H1 (cell line): ENCODE results near the gene WDR35. TPM values are rescaled to one million over a fixed set of nuclear protein-coding genes. Genes with fewer than 3 reads are reported as not detected.

ENCODE experiments used
- CTCF ChIA-PET: fragments of 300-600 bp; sonication (Branson Sonifier 250); formaldehyde crosslinking; loops from one replicate; lab custom pipeline; 2021; ENCODE audit not compliant: partially characterized antibody; lab: Charles Lee
- POLR2A ChIA-PET: fragments of 300-600 bp; sonication (Branson Sonifier 250); formaldehyde crosslinking; loops from one replicate; lab custom pipeline; 2021; ENCODE audit warnings: inconsistent platforms; ENCODE audit not compliant: partially characterized antibody; lab: Charles Lee
- DNase-seq, 2 experiments: peaks; one replicate each; pipeline versions ENCODE4 v3.0.0 to v3.0.0-alpha.2; 2010 to 2022; ENCODE audit warnings: low spot score in 2 of 2, low read depth in 1 of 2, mixed read lengths in 1 of 2
- FAIRE-seq: peaks from 2 replicates; lab custom pipeline; 2011; peaks lifted over from hg19 to GRCh38; lab: Jason Lieb, UNC
- H2AFZ ChIP-seq: 2 replicates; pipeline ENCODE4 v1.8.1; 2012; ENCODE audit warnings: low read length, inconsistent platforms
- H2AK5ac ChIP-seq: 2 replicates; pipeline ENCODE4 v1.6.1; 2013; ENCODE audit warnings: low read depth, low read length
- H2BK120ac ChIP-seq: replicated peaks from 2 replicates; pipeline ENCODE3; 2013; ENCODE audit warnings: low read depth, low read length, inconsistent platforms
- H2BK12ac ChIP-seq: 2 replicates; pipeline ENCODE4 v1.6.1; 2013; ENCODE audit warnings: low read depth, low read length
- H2BK15ac ChIP-seq: 2 replicates; pipeline ENCODE4 v1.6.1; 2013; ENCODE audit warnings: low read length
- H2BK20ac ChIP-seq: 2 replicates; pipeline ENCODE4 v1.6.1; 2013; ENCODE audit warnings: low read length
- H2BK5ac ChIP-seq: 2 replicates; pipeline ENCODE4 v1.6.1; 2013; ENCODE audit warnings: low read depth, low read length
- H3K14ac ChIP-seq: 2 replicates; pipeline ENCODE4 v1.6.1; 2013; ENCODE audit warnings: inconsistent platforms; ENCODE audit not compliant: insufficient read length
- H3K18ac ChIP-seq: 2 replicates; pipeline ENCODE4 v1.6.1; 2013; ENCODE audit warnings: low read length; ENCODE audit errors: extremely low read depth
- H3K23ac ChIP-seq: 2 replicates; pipeline ENCODE4 v1.6.1; 2013; ENCODE audit warnings: inconsistent platforms; ENCODE audit not compliant: insufficient read length
- H3K23me2 ChIP-seq: 2 replicates; pipeline ENCODE4 v1.6.1; 2013; ENCODE audit warnings: low read depth, low read length
- H3K27ac ChIP-seq: 2 replicates; pipeline ENCODE4 v1.6.1; 2011; ENCODE audit warnings: low read depth, low read length, inconsistent platforms
- H3K27me3 ChIP-seq, 4 experiments: replicated peaks in 1 of 4; 1 replicate in 1 of 4; 2 replicates in 3 of 4; pipeline versions ENCODE4 v1.6.1 to v1.8.1; 2011 to 2013; ENCODE audit warnings: low read length in 3 of 4, mild to moderate bottlenecking in 3 of 4, inconsistent platforms in 2 of 4, mixed read lengths in 2 of 4, moderate library complexity in 1 of 4; ENCODE audit not compliant: control insufficient read depth in 3 of 4, insufficient read depth in 3 of 4; ENCODE audit errors: extremely low read depth in 1 of 4
- H3K36me3 ChIP-seq, 4 experiments: 2 replicates each; pipeline versions ENCODE4 v1.6.1 to v1.8.1; 2011 to 2013; ENCODE audit warnings: mild to moderate bottlenecking in 4 of 4, low read length in 3 of 4, moderate library complexity in 2 of 4, control low read depth in 1 of 4, inconsistent platforms in 1 of 4; ENCODE audit not compliant: insufficient read depth in 4 of 4, control insufficient read depth in 2 of 4
- H3K4ac ChIP-seq: replicated peaks from 2 replicates; pipeline ENCODE3; 2013; ENCODE audit warnings: low read length, low read depth, mixed read lengths, inconsistent platforms; ENCODE audit not compliant: insufficient read length
- H3K4me1 ChIP-seq, 4 experiments: replicated peaks in 1 of 4; 1 replicate in 1 of 4; 2 replicates in 3 of 4; pipeline versions ENCODE4 v1.6.1 to v1.8.1; 2011 to 2013; ENCODE audit warnings: low read length in 3 of 4, inconsistent platforms in 2 of 4, mixed read lengths in 1 of 4; ENCODE audit not compliant: insufficient read depth in 4 of 4, control insufficient read depth in 3 of 4
- H3K4me2 ChIP-seq, 2 experiments: 2 replicates each; pipeline versions ENCODE4 v1.6.1 to v1.8.1; 2011 to 2013; ENCODE audit warnings: low read depth in 2 of 2, low read length in 2 of 2, control low read depth in 1 of 2, inconsistent platforms in 1 of 2, mild to moderate bottlenecking in 1 of 2; ENCODE audit not compliant: insufficient read depth in 1 of 2
- H3K4me3 ChIP-seq, 4 experiments: fragments of 200-600, 300-600 bp in 1 of 4; sonication (generic), shearing (Covaris generic), sonication (Bioruptor Twin) in 1 of 4; 2 replicates each; pipeline versions ENCODE4 v1.5.1 to v1.8.1; 2011 to 2016; ENCODE audit warnings: low read length in 4 of 4, low read depth in 3 of 4, control low read depth in 2 of 4, inconsistent platforms in 2 of 4, mild to moderate bottlenecking in 2 of 4, mixed read lengths in 1 of 4, moderate library complexity in 1 of 4; ENCODE audit not compliant: insufficient read depth in 2 of 4; ENCODE audit errors: extremely low read depth in 1 of 4
- H3K56ac ChIP-seq: replicated peaks from 2 replicates; pipeline ENCODE3; 2013; ENCODE audit warnings: low read depth, mild to moderate bottlenecking, mixed read lengths, low read length, inconsistent platforms; ENCODE audit not compliant: insufficient read length
- H3K79me1 ChIP-seq: 2 replicates; pipeline ENCODE4 v1.6.1; 2013; ENCODE audit warnings: low read depth, low read length, control low read depth
- H3K79me2 ChIP-seq, 2 experiments: 2 replicates each; pipeline versions ENCODE4 v1.6.1 to v1.8.1; 2012 to 2013; ENCODE audit warnings: low read length in 2 of 2, mild to moderate bottlenecking in 2 of 2, inconsistent platforms in 1 of 2; ENCODE audit not compliant: insufficient read depth in 2 of 2, control insufficient read depth in 1 of 2
- H3K9ac ChIP-seq, 4 experiments: replicated peaks in 1 of 4; 1 replicate in 1 of 4; 2 replicates in 3 of 4; pipeline versions ENCODE4 v1.6.1 to v1.8.1; 2011 to 2013; ENCODE audit warnings: low read depth in 3 of 4, low read length in 3 of 4, control low read depth in 2 of 4, mild to moderate bottlenecking in 2 of 4, moderate library complexity in 2 of 4, inconsistent platforms in 1 of 4; ENCODE audit errors: extremely low read depth in 1 of 4
- H3K9me3 ChIP-seq, 2 experiments: 2 replicates each; pipeline versions ENCODE4 v1.6.1 to v1.8.1; 2012 to 2013; ENCODE audit warnings: mild to moderate bottlenecking in 2 of 2, moderate library complexity in 2 of 2, control low read depth in 1 of 2, inconsistent platforms in 1 of 2, low read depth in 1 of 2, low read length in 1 of 2, mixed read lengths in 1 of 2; ENCODE audit not compliant: insufficient read depth in 2 of 2
- H4K20me1 ChIP-seq, 2 experiments: replicated peaks in 1 of 2; 2 replicates each; pipeline versions ENCODE3 to v1.8.1; 2011 to 2013; ENCODE audit warnings: inconsistent platforms in 2 of 2, low read length in 2 of 2, mild to moderate bottlenecking in 1 of 2; ENCODE audit not compliant: insufficient read depth in 2 of 2, control insufficient read depth in 1 of 2
- H4K5ac ChIP-seq: 2 replicates; pipeline ENCODE4 v1.6.1; 2013; ENCODE audit warnings: low read length, low read depth, mixed read lengths, inconsistent platforms; ENCODE audit not compliant: insufficient read length
- H4K8ac ChIP-seq: 2 replicates; pipeline ENCODE4 v1.8.0; 2013; ENCODE audit warnings: mild to moderate bottlenecking, moderate library complexity, low read length, inconsistent platforms; ENCODE audit not compliant: insufficient read depth; ENCODE audit errors: extremely low read depth
- H4K91ac ChIP-seq: replicated peaks from 2 replicates; pipeline ENCODE3; 2013; ENCODE audit warnings: low read length, mixed read lengths, inconsistent platforms; ENCODE audit not compliant: insufficient read length
- ATF3 ChIP-seq: IDR thresholded peaks from 2 replicates; pipeline ENCODE4 v1.6.1; 2011; ENCODE audit warnings: low read depth, mild to moderate bottlenecking, low read length; ENCODE audit not compliant: insufficient read depth
- CBX5 ChIP-seq: fragments of 300-800, 300-1000 bp; sonication (generic); IDR thresholded peaks from 2 replicates; pipeline ENCODE4 v1.7.1; 2016; ENCODE audit warnings: antibody characterized with exemption, low read length, low read depth
- CREB1 ChIP-seq: IDR thresholded peaks from 2 replicates; pipeline ENCODE4 v1.6.1; 2012; ENCODE audit warnings: inconsistent platforms
- EP300 ChIP-seq, 2 experiments: IDR thresholded peaks; 1 replicate in 1 of 2; 2 replicates in 1 of 2; pipeline ENCODE4 v1.6.1; 2011 to 2012; ENCODE audit warnings: low read depth in 2 of 2, low read length in 2 of 2, mild to moderate bottlenecking in 2 of 2, borderline replicate concordance in 1 of 2, inconsistent platforms in 1 of 2, moderate library complexity in 1 of 2
- HDAC2 ChIP-seq, 2 experiments: fragments of 300-600 bp in 1 of 2; sonication (generic) in 1 of 2; IDR thresholded peaks; 2 replicates each; pipeline ENCODE4 v1.6.1; 2011 to 2012; ENCODE audit warnings: low read depth in 2 of 2, low read length in 2 of 2, mild to moderate bottlenecking in 2 of 2, moderate library complexity in 2 of 2, borderline replicate concordance in 1 of 2, inconsistent platforms in 1 of 2
- JUND ChIP-seq: IDR thresholded peaks from 2 replicates; pipeline ENCODE4 v1.6.1; 2011; ENCODE audit warnings: mild to moderate bottlenecking, improper control_type of control experiment, low read length
- MAFK ChIP-seq: IDR thresholded peaks from 2 replicates; pipeline ENCODE4 v1.6.1; 2012; ENCODE audit warnings: low read depth, mild to moderate bottlenecking, improper control_type of control experiment, low read length
- NRF1 ChIP-seq: IDR thresholded peaks from 2 replicates; pipeline ENCODE4 v1.6.1; 2011; ENCODE audit warnings: mild to moderate bottlenecking, low read depth, low read length, improper control_type of control experiment
- POLR2A ChIP-seq, 2 experiments: IDR thresholded peaks; 1 replicate in 1 of 2; 2 replicates in 1 of 2; pipeline ENCODE4 v1.6.1; 2011; ENCODE audit warnings: low read depth in 2 of 2, low read length in 2 of 2, mild to moderate bottlenecking in 2 of 2; ENCODE audit errors: control extremely low read depth in 1 of 2
- RXRA ChIP-seq: IDR thresholded peaks from 2 replicates; pipeline ENCODE4 v1.6.1; 2011; ENCODE audit warnings: low read depth, mild to moderate bottlenecking, low read length, moderate library complexity; ENCODE audit not compliant: insufficient read depth
- SP2 ChIP-seq: IDR thresholded peaks from 2 replicates; pipeline ENCODE4 v1.6.1; 2012; ENCODE audit warnings: mild to moderate bottlenecking, low read length, inconsistent platforms
- TBP ChIP-seq: IDR thresholded peaks from 2 replicates; pipeline ENCODE4 v1.6.1; 2011; ENCODE audit warnings: low read depth, low read length, improper control_type of control experiment
- USF2 ChIP-seq: IDR thresholded peaks from 2 replicates; pipeline ENCODE4 v1.6.1; 2011; ENCODE audit warnings: low read length, improper control_type of control experiment
- WGBS, 2 experiments: shearing (Covaris generic) in 1 of 2; methylation state at CpG; one replicate each; pipeline versions ENCODE4 v1.1.6 to v1.1.7; 2013 to 2015; ENCODE audit warnings: low lambda C conversion rate in 2 of 2, mixed read lengths in 2 of 2, inconsistent platforms in 1 of 2, low coverage in 1 of 2, missing lambda C conversion rate in 1 of 2; ENCODE audit not compliant: insufficient replicate concordance in 2 of 2, insufficient coverage in 1 of 2, insufficient read length in 1 of 2; ENCODE audit errors: extremely low coverage in 1 of 2, missing lambda C conversion rate in 1 of 2; 5-methylcytosine and 5-hydroxymethylcytosine counted together
- polyA plus RNA-seq, 7 experiments: library from polyadenylated mRNA; depleted of rRNA in 3 of 7; stranded (reverse) in 5 of 7; unstranded in 2 of 7; fragments of >200 nt in 5 of 7; fragments of 200-250 nt in 2 of 7; gene quantifications; 1 replicate in 5 of 7; 2 replicates in 1 of 7; 4 replicates in 1 of 7; pipeline versions ENCODE4 v1.2.1 to v1.2.3, GENCODE V29; 2011 to 2013; ENCODE audit warnings: missing spikeins in 2 of 7, mixed read lengths in 2 of 7
- total RNA-seq: library from RNA; stranded (reverse); fragmentation: NEBNext Ultra II Directional; extraction: Animal tissue kit (Norgen Biotek cat#: 25700); gene quantifications from 2 replicates; pipeline ENCODE4 v1.2.1, GENCODE V29; 2021

WDR35 gene
- total and polyA plus RNA-seq, 2 of the 8 experiments (the other 6 are each of a cell fraction or from before 2014, with no cell fraction given) = 9.0 to 25.5 TPM

- Histone ChIP-seq H3K9ac (no peak overlapping the region), H4K20me1 (no peaks in the 10 kb centered on the region)
- TF ChIP-seq SP2 (no peak), POLR2A (IDR thresholded peaks at IDR 0.05; ENCODE audit: control extremely low read depth in 1 of 2, low read depth in 2 of 2, low read length in 2 of 2) (no peak), NRF1 (no peak), CREB1 (no peak), MAFK (no peak), TBP (no peak), ATF3 (no peak), EP300 (IDR thresholded peaks at IDR 0.05; ENCODE audit: borderline replicate concordance in 1 of 2, low read depth in 2 of 2, low read length in 2 of 2) (no peak), JUND (no peak), RXRA (no peak), HDAC2 (IDR thresholded peaks at IDR 0.05; ENCODE audit: borderline replicate concordance in 1 of 2, low read depth in 2 of 2, low read length in 2 of 2) (no peak), CBX5 (no peak), USF2 (no peak)
- TF ChIP-seq, all 59 proteins: peak for 0
- Histone ChIP-seq H2AK5ac (no peak overlapping the region), H3K79me2 (peaks cover 0 to 17% of the 10 kb centered on the region in 2 experiments; a peak in 3 of 4 replicates), H3K27me3 (no peaks in the 10 kb centered on the region), H3K79me1 (peaks cover 3% of the 10 kb centered on the region), H2BK15ac (no peak overlapping the region), H3K23ac (no peak overlapping the region), H2BK20ac (no peak overlapping the region), H3K56ac (no peak overlapping the region), H3K9me3 (no peaks in the 10 kb centered on the region), H3K4me1 (no peaks in the 10 kb centered on the region), H2AFZ (no peak overlapping the region), H3K14ac (no peak overlapping the region), H3K23me2 (no peaks in the 10 kb centered on the region), H4K8ac (no peak overlapping the region), H3K4me3 (no peak overlapping the region), H2BK5ac (no peak overlapping the region), H3K4me2 (no peak overlapping the region), H2BK120ac (no peak overlapping the region), H3K36me3 (peaks cover 3 to 41% (median 29%) of the 10 kb centered on the region in 4 experiments; a peak in 7 of 8 replicates), H3K18ac (no peak overlapping the region), H4K5ac (no peak overlapping the region), H4K91ac (no peak overlapping the region), H2BK12ac (no peak overlapping the region), H3K27ac (no peak overlapping the region), H3K4ac (no peak overlapping the region)
- ChIA-PET POLR2A (interaction anchor here (1.9 kb wide), 1 partner anchor 10 kb away, joined by 5 read pairs; the partner anchor contains the start of gene WDR35), CTCF (interaction anchor here (0.7 to 1.1 kb wide), 2 partner anchors 115 to 359 kb away, joined by 3 to 4 read pairs; no protein-coding TSS in a partner anchor)
- 95% methylated on average over 1 of the region's 1 CpG; no CpG with 5 or more reads in 1 of the 2 experiments for whole genome bisulfite sequencing, 2 experiments
- no peak for DNase-seq
- FAIRE-seq = no peak
These were observed 10.0 kb downstream of the WDR35 start for GRCh38 chr2:19979932-19980331.
